NCI-H748 (cell line): Measurements from ENCODE around the gene ADAM12.

ENCODE experiments used
- DNase-seq: peaks from one replicate; lab custom pipeline; 2025; ENCODE audit not compliant: unreplicated experiment; lab: John Stamatoyannopoulos, UW

The ADAM12 gene

DNA sequence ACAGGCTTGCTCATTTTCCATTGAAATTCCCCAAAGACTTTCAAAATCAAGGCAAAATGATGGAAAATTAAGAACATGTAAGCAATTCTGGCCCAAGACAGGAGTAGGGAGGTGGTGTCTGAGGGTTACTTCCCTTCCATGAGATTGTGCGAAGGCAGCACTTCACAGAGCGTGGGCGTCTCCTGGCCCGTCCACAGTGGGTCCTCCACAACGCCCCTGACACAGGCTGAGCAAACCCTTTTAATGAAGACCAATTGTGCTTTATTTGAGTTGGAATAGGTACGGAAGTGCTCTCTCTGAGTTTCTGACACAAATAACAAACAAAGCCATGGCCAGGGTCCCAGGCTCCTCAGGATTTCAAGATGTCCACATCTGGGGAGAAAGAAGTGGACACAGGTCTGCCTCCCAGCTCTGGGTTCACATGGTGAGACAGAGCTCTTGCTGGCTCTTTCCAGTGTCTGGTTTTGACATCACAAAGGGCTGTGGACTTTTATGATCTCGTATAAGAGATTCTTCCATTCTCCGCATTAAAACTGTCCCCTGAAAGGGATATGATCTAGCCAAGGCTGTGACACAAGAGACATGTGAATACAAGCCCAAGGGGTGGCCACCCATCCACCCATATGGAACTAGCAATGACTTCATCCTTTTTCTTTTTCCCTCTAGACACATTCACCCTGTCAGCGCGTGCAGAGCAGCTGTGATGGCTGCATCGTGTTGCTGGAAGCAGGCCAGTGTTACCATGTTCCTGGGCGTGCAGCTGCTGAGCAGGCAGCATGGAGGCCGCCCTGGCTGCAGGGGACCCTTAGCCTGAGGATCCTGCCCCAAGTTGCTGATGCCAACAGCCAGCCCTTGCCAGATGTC lies 145.6 kb downstream of the ADAM12 start:
- DNase-seq: peak; percentile 18

- no peak for DNase-seq
Measured at GRCh38 chr10:126240483-126240882, 147.8 kb downstream of the ADAM12 start.

GRCh38 chr10:126239844-126240243 lies 148.4 kb downstream of the ADAM12 start:
- DNase-seq: no peak

DNA sequence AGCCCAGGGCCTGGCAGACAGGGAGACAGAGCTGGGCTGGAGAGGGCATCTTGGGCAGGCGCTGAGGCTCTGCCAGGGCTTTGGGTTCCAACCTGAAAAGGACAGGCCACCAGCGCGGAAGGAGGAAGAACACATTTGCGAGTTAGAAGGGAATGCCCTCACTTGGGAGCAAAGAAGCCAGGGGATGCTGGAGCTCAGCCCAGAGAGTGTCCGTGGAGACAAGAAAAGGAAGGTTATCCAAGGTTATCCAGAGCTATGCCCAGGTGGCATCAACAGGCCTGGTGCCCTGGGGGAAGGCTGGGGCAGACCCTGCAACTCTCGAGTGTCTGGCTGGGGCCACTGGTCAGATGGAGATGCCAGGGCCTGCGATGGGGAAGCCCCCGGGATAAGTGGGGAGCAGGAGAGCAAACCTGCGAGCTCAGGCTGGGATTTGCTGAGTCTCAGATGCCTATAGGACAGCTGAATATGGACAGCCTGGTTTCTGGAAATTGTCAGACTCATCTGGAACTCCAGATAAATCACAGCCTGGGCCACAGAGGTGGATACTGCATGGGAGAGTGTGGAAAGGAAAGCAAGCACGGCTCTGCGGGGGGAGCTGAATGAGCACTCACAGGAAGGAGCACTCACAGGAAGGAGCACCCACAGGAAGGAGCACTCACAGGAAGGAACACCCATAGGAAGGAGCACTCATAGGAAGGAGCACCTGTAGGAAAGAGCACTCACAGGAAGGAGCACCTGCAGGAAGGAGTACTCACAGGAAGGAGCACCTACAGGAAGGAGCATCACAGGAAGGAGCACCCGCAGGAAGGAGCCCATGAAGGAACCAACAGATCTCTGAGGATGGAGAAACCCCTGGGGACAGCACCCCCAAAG lies 152.1 kb downstream of the ADAM12 start:
- DNase-seq: no peak

DNA sequence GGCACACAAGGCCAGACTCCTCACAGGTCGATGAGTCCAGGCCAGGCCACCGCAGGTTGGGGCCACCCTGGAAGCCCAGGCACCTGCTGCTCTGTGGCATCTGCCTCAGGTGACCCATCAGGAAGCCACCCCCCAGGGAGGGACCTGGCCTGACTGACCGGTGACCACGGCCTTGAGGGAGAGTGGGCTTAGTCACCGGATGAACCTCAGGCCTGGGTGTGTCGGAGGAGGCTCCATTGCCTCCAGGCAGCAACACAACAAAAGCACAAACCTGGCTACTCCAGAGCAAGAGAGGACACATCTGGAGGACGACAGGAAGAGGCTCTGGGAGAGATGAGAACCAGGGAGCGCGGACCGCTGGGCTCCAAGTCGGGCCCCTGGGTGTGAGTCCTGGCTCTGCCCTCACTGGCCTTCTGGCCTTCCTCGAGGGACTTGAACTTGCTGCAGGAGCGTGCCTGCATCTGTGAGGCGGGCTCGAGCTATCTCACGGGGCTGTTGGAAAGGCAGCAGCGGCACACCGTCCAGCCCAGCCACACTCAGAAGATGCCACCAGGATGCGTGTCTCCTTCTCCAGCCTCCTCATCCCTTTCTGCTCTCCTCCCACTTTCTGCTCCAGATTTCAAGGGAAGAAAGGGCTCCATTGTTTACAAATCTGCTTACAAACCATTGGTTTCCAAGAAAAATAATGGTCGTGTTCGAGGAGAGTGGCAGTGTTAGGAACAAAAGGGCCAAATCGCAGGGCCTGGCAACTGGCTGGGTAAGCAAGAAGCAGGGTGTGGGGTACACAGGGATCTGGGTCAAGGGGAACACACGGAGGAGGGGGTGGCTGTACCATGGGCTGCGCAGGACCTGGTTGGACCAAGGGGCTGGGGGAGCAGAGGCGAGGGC lies 152.9 kb downstream of the ADAM12 start:
- DNase-seq: no peak

- no peak for DNase-seq
Measured at GRCh38 chr10:126234630-126235029, 153.6 kb downstream of the ADAM12 start.

DNA sequence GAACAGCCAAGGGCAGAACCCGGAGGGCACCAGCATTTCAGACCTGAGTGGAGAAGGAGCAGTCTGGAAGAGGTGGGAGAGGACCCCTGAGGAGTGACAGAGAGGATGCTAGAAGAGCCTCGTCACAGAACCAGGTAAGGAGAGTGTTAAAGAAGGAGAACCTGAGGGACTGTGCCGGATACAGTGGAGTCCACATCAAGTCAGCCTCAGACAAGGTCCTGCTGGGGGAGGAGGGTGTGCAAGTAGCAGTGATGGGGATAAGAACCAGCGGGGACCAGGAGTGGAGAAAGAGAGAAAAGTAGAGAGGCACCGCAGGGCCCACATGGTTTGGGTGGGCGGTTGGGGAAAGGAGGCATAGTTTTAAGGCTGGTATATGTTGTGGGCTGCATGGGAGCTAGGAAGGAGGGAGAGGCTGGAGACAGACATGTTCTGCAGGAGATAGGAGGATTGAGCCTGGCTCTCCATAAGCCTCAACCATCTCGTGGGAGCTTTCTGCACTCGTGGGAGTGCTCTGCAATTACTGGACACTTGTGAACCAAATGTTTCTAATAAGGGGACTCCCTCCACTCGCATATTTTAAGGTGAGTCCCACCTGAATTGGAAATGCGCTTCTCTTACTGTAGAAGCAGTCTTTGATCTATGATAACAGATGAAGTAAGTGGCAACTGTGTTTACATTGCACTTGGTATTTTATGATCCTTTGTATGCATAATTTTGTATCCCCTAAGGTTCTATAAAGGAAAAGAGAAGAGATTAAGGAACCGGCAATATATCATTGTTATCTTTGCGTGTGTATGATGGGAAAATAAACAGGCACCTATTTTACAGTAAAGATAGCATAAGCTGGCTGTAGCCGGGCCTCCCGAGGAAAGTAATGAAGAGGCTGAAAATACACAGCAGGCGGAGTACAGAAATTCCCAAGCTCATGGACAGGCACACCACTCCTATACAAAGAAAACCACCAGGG lies 154.8 kb downstream of the ADAM12 start:
- peak; percentile 17 for DNase-seq

- DNase-seq: no peak
Measured at GRCh38 chr10:126230587-126230986, 157.7 kb downstream of the ADAM12 start.

- no peak for DNase-seq
Measured at GRCh38 chr10:126229686-126230085, 158.6 kb downstream of the ADAM12 start.

GRCh38 chr10:126227762-126228134 lies 160.5 kb downstream of the ADAM12 start:
- no peak for DNase-seq

DNA sequence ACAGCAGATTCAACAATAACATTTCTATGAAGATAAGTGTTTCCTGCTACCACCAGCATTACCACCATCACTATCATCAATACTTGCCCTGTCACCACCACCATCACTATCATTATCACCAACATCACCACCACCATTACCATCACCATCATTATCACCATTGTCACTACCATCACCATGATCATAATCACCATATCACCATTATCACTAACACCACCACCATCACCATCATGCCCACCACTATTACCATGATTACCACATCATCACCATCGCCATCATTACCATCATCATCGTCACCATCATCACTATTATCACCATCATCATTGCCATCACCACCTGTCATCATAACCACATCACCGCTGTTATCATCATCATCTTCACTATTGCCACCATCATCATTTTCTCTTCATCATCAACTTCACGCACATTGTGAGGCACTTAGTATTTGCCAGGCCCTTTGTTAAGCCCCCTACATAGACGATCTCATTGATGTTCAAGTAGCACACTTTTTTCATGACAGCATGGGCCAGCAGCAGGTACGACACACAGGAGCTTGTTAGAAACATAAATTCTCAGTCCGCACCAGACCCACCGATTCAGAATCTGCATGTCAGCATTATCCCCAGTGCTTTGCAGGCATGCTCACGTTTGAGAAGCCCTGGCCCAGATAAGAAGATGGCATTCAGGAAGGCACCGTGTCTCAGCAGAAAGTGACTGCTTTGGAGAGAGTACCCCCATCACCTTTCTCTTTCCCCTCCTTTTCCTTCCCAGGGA lies 161.1 kb downstream of the ADAM12 start:
- DNase-seq: no peak

DNA sequence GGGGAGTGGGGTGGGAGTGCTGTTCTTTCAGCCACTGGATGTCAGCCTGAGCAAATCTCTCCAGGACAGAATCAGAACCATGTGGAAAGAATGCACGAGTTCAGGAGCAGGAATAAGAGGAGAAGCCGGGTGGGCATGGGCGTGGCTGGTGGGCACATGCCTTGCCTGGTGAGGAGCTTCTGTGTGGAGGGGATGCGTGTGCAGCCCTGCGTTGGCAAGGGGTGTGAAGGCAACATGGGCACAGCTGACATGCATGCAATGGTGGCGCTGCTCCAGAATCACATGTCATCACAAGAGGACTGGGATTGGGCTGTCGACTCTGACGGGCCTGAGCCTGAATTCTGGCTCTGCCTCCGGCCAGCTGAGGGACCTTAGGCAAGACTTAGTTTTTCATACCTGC lies 162.1 kb downstream of the ADAM12 start:
- DNase-seq: no peak

DNA sequence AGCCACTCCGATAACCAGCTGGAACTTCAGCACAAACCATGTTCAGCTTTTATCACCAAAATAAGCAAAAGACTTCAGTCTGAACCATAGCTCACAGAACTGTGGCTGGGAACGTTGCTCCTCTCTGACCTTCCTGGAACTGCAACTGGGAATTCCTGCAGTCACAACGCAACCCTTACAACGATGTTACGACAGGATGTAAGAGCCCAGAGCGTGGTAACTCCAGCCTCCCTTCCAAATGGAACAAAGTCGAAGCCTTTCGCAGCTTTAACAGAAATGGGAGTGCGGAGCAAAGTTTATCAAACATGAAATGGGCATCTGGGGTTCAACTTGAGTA lies 162.6 kb downstream of the ADAM12 start:
- DNase-seq: no peak

DNA sequence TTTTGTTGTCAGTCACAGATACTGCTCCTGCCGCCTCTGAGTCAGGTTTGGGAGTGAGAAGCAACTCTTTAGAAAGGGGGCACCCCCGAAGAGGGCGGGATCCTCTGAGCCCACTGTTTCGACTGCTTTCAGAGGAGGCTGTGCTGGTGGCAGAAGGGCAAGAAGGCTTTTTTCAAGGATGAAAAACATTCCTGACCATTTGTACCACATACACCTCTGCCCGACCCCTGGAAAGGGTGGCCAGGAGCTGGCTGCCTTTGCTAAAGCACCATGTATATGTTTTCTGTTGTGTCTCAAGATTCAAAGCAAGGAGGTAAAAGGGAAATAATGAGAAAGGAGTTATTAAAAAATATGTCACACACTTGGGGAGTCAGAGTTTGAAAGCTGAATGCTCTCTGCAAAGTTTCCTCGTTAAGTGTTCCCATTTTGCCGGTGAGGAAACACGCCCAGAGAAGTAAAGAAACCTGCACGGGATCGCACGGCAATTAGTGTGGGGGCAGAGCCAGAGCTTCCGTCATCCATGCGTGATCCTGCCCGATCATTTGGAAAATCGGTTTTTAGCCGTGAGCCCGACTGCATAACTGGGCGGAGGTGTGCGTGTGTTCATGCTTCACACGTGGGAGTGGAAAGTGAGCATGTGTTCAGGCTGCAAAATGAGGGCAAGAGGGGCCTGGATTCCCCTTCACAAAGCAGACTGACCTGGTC lies 163.2 kb downstream of the ADAM12 start:
- DNase-seq: no peak

GRCh38 chr10:126223512-126224067 lies 164.7 kb downstream of the ADAM12 start:
- no peak for DNase-seq

DNA sequence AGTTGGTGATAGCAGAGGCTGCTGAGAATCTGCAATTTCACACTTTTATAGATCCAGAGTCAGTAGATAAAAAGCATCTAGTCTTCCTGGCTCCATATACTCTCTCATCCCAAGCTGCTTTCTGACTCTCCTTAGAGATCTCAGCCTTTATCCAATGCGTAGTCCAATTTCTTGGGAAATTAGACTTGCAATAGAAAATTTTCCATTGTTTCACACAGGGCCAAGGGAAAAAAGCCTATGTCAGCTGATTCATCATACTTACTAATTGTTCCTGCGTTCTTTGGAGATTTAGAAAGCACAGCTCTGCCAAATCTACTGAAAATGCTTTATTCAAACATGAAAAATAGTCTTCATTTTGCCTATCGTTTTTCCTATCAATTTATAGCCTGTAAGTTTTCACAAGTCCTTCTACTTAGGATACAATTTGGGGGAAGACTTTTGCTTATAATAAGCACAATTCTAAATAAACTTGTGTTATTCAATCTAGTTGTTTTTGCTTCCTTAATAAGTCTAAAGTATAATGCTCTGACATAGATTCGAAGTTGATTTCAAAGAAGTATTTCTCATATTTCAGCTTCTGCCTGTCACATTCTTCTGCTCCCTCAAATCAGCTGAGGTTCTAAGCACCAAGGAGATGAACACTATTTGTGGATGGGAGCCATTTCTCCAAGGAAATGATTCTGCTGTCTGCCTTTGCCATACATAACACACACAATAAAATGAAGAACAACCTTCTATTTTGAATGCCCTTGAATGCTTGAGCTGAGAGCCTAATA lies 165.4 kb downstream of the ADAM12 start:
- no peak for DNase-seq

DNA sequence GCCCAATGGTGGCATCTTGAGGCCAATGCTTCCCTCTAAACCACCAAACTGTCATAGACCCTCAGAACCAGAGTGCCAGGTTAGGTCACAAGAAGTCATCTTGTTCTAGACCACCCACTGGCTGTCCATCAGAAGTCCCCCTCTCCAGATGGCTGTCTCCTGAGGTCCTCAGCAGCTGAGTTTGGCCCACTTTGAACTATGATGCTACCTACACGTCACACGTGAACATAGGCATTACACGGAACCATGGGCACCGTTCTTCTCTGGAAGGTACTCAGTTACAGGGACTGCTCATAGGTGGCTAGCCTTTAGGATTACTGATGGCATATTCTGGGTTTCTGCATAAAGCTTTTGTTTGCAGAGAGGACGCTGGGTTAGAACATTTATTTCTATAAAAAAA lies 166.4 kb downstream of the ADAM12 start:
- DNase-seq: no peak
